Measurements from ENCODE around the gene PSMD9.

DNA sequence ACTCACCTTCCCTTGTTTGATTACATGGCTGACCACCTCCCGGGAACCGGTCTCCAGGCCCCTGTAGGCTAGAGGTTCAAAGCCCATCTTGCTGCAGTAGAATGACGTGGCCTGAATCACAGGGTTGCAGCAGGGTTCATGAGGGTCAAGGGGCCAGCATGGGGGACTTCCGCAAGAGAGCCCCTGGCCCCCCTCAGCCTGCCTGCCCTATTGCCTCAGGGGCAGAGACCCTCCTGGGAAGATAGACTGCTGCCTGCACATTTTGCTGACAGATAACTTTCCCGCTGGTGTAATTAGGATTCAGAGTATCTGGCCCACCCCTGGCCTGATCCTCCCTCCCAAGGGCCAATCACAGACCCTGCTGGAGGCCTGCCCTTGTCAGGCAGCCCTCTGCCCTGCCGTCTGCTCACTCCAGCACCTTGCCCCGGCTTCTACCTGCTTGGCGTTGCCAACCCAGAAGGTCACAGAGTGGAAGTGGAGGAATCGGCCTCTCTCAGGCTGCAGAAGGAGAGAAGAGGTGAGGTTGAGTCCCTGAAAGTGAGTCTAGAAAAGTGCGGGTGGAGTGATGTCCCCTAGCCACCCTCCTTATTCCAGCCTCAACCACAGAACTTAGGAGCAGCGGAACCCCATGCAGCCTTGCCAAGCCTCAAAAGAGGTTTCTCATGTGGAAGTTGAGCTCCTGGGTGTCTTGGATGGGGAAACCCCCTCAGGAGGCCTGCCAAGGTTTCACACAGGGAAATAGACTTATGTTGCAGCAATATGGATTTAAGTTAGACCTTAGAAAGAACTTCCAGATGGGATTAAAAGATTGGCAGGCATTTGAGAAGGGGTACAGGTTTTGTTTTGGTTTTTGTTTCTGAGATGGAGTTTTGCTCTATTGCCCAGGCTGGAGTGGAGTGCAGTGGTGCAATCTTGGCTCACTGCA, 31.0 kb upstream of the PSMD9 start:
- TF ChIP-seq, protein P1, sequence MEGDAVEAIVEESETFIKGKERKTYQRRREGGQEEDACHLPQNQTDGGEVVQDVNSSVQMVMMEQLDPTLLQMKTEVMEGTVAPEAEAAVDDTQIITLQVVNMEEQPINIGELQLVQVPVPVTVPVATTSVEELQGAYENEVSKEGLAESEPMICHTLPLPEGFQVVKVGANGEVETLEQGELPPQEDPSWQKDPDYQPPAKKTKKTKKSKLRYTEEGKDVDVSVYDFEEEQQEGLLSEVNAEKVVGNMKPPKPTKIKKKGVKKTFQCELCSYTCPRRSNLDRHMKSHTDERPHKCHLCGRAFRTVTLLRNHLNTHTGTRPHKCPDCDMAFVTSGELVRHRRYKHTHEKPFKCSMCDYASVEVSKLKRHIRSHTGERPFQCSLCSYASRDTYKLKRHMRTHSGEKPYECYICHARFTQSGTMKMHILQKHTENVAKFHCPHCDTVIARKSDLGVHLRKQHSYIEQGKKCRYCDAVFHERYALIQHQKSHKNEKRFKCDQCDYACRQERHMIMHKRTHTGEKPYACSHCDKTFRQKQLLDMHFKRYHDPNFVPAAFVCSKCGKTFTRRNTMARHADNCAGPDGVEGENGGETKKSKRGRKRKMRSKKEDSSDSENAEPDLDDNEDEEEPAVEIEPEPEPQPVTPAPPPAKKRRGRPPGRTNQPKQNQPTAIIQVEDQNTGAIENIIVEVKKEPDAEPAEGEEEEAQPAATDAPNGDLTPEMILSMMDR (IDR thresholded peaks at IDR 0.05 in 2 of 3, conservative IDR thresholded peaks at IDR 0.05 in 1 of 3; ENCODE audit: borderline replicate concordance in 1 of 3, insufficient read depth in 1 of 3, low read depth in 2 of 3, low read length in 2 of 3) = no peak
- TF ChIP-seq SP1 (IDR thresholded peaks at IDR 0.05; ENCODE audit: low read depth) (no peak), POLR2A (IDR thresholded peaks at IDR 0.05; ENCODE audit: borderline replicate concordance, extremely low read depth, insufficient read depth, insufficient read length) (no peak), SIN3A (IDR thresholded peaks at IDR 0.05; ENCODE audit: low read depth) (no peak), EZH2 (IDR thresholded peaks at IDR 0.05) (no peak), ZFX (IDR thresholded peaks at IDR 0.05) (no peak), EZH2phosphoT487 (IDR thresholded peaks at IDR 0.05; ENCODE audit: borderline replicate concordance) (no peak), SRF (IDR thresholded peaks at IDR 0.05; ENCODE audit: low read depth) (no peak), EGR1 (IDR thresholded peaks at IDR 0.05; ENCODE audit: low read depth) (no peak)
- TF ChIP-seq, protein P2, sequence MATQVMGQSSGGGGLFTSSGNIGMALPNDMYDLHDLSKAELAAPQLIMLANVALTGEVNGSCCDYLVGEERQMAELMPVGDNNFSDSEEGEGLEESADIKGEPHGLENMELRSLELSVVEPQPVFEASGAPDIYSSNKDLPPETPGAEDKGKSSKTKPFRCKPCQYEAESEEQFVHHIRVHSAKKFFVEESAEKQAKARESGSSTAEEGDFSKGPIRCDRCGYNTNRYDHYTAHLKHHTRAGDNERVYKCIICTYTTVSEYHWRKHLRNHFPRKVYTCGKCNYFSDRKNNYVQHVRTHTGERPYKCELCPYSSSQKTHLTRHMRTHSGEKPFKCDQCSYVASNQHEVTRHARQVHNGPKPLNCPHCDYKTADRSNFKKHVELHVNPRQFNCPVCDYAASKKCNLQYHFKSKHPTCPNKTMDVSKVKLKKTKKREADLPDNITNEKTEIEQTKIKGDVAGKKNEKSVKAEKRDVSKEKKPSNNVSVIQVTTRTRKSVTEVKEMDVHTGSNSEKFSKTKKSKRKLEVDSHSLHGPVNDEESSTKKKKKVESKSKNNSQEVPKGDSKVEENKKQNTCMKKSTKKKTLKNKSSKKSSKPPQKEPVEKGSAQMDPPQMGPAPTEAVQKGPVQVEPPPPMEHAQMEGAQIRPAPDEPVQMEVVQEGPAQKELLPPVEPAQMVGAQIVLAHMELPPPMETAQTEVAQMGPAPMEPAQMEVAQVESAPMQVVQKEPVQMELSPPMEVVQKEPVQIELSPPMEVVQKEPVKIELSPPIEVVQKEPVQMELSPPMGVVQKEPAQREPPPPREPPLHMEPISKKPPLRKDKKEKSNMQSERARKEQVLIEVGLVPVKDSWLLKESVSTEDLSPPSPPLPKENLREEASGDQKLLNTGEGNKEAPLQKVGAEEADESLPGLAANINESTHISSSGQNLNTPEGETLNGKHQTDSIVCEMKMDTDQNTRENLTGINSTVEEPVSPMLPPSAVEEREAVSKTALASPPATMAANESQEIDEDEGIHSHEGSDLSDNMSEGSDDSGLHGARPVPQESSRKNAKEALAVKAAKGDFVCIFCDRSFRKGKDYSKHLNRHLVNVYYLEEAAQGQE (IDR thresholded peaks at IDR 0.05; ENCODE audit: low read depth) = no peak

Data from HCT116 (cell line).